ENCODE data around the gene RPL22. TPM values are rescaled to one million over a fixed set of nuclear protein-coding genes. Genes with fewer than 3 reads are reported as not detected.
A peak's percentile ranks its signal among the peaks of the same experiment; 100 is the strongest.

Gene RPL22
- total and polyA plus RNA-seq, 2 of the 13 experiments (the other 11 are each of a cell fraction or from before 2014, with no cell fraction given) = 214 to 545 TPM

- TF ChIP-seq HDAC6 (IDR thresholded peaks at IDR 0.05; ENCODE audit: low read depth, low read length) (no peak), MED13 (CRISPR knock-in tag; IDR thresholded peaks at IDR 0.05) (peak; percentile 98), SRF (IDR thresholded peaks at IDR 0.05; ENCODE audit: low read depth, low read length) (no peak), MLX (CRISPR knock-in tag; IDR thresholded peaks at IDR 0.05) (peak; percentile 71; the same call in 1 of the 2 replicates), GMEB2 (CRISPR knock-in tag; IDR thresholded peaks at IDR 0.05; ENCODE audit: low read depth) (peak; percentile 32; the same call in 1 of the 2 replicates), E2F2 (CRISPR knock-in tag; IDR thresholded peaks at IDR 0.05; ENCODE audit: borderline replicate concordance) (peak; percentile 96; the same call in 1 of the 2 replicates), FIP1L1 (IDR thresholded peaks at IDR 0.05; ENCODE audit: borderline replicate concordance, insufficient read depth, low read depth, low read length) (no peak), RAD21 (CRISPR knock-in tag; IDR thresholded peaks at IDR 0.05) (peak; percentile 95), ZNF580 (CRISPR knock-in tag; IDR thresholded peaks at IDR 0.05; ENCODE audit: borderline replicate concordance, low read depth) (peak; percentile 100), ZKSCAN8 (CRISPR knock-in tag; IDR thresholded peaks at IDR 0.05; ENCODE audit: borderline replicate concordance) (peak; percentile 94), ZNF292 (CRISPR knock-in tag; IDR thresholded peaks at IDR 0.05; ENCODE audit: borderline replicate concordance, low read depth) (no peak), ZFP41 (CRISPR knock-in tag; IDR thresholded peaks at IDR 0.05; ENCODE audit: borderline replicate concordance) (peak; percentile 94), ZNF383 (CRISPR knock-in tag; IDR thresholded peaks at IDR 0.05; ENCODE audit: borderline replicate concordance) (no peak), PAXIP1 (CRISPR knock-in tag; conservative IDR thresholded peaks at IDR 0.05) (0 out of 2 replicates have a peak, but pooled peaks have one; percentile 23), SMARCC2 (IDR thresholded peaks at IDR 0.05) (no peak), IKZF4 (CRISPR knock-in tag; IDR thresholded peaks at IDR 0.05; ENCODE audit: borderline replicate concordance, low read depth, not compliant biosample characterization) (peak; percentile 100), ZNF790 (CRISPR knock-in tag; IDR thresholded peaks at IDR 0.05; ENCODE audit: borderline replicate concordance) (peak; percentile 99), ZNF891 (CRISPR knock-in tag; IDR thresholded peaks at IDR 0.05) (peak; percentile 99), ZBTB37 (CRISPR knock-in tag; IDR thresholded peaks at IDR 0.05) (no peak)
Observed at GRCh38 chr1:6245086-6245868, 45.9 kb upstream of the RPL22 start (continued).
